GM19240 (cell line): Measurements from ENCODE around the gene MME.

Experiments used
- DNase-seq: peaks from one replicate; pipeline ENCODE4 v3.0.0; 2011; ENCODE audit warnings: low spot score; ENCODE audit not compliant: insufficient read length

Gene MME

DNA sequence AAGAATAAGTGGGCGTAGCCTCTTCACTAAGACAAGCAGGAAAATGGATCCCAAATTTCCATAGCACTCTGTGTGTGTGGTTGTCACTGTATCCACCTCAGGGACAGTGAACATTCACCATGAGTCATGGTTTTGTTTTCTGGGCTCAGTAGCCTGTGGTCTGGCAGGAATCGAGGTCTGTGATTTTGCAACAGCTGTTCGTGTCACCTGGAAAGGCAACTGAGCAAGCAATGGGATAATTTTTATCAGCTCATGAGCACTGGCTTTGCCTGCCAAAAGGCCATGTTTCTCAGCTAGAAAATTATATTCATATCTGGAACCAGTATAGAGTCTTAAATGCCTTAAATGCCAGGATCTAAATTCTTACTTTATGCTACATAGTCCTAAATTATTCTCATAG lies 152.5 kb downstream of the MME start:
- DNase-seq: no peak

DNA sequence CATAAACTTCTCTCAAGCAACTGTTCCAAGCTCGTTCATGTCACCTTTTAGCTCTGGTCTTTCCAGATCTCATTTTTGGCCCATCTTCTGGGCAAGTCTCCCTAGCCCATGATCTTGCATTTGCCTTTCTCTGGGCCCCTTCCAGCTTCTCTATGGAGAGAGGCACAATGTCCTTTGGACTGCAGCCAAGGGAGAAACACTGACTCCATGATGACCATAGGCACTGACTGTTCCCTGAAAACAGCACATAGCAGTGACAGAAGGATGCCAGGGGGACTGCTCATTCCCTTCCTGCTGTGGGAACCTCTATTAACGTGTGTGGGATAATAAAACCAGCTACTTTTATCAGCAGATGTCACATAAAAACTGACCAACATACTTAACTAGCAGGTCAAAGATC lies 153.1 kb downstream of the MME start:
- DNase-seq: no peak
